Adrenal gland (tissue), 12 donors: Measurements from ENCODE around the gene PGPEP1. TPM values are rescaled to one million over a fixed set of nuclear protein-coding genes. Genes with fewer than 3 reads are reported as not detected.

Experiments used
- DNase-seq, 7 donors: peaks; one replicate each; pipeline ENCODE4 v3.0.0-alpha.2; 2019 to 2020
- H3K27ac ChIP-seq, 5 donors: fragments of 200-600 bp; sonication (generic) in 4 of 5; 1 replicate in 3 of 5; 2 replicates in 2 of 5; pipeline versions ENCODE4 v1.5.1 to v1.8.0; 2016 to 2020; ENCODE audit warnings: mild to moderate bottlenecking in 1 of 5
- H3K27me3 ChIP-seq: fragments of 200-600 bp; 2 replicates; pipeline ENCODE4 v1.8.0; 2021
- H3K36me3 ChIP-seq, 2 donors: fragments of 200-600 bp; replicated peaks in 1 of 2; 1 replicate in 1 of 2; 2 replicates in 1 of 2; pipeline versions ENCODE4 v1.5.1 to v1.8.0; 2018 to 2022
- H3K4me1 ChIP-seq, 2 donors: fragments of 200-600 bp; replicated peaks in 1 of 2; 1 replicate in 1 of 2; 2 replicates in 1 of 2; pipeline versions ENCODE4 v1.5.1 to v1.8.0; 2018 to 2021
- H3K4me3 ChIP-seq, 4 donors: fragments of 200-600 bp; sonication (generic) in 3 of 4; one replicate each; pipeline ENCODE4 v1.5.1; 2016 to 2018
- H3K9me3 ChIP-seq, 3 donors: fragments of 200-600 bp; sonication (generic) in 1 of 3; replicated peaks in 1 of 3; 1 replicate in 2 of 3; 2 replicates in 1 of 3; pipeline versions ENCODE4 v1.5.1 to v1.8.0; 2016 to 2021
- CTCF ChIP-seq, 6 experiments: fragments of 450-650 bp in 4 of 6; fragments of 200-600 bp in 2 of 6; sonication (generic) in 1 of 6; IDR thresholded peaks; 1 replicate in 5 of 6; 2 replicates in 1 of 6; pipeline versions ENCODE4 v1.5.1 to v1.8.0; 2016 to 2021; ENCODE audit warnings: antibody characterized with exemption in 6 of 6, mild to moderate bottlenecking in 2 of 6, moderate library complexity in 1 of 6
- POLR2A ChIP-seq, 2 donors: fragments of 450-650 bp; IDR thresholded peaks; one replicate each; pipeline ENCODE4 v1.6.1; 2017; ENCODE audit warnings: antibody characterized with exemption in 2 of 2, mild to moderate bottlenecking in 2 of 2, moderate library complexity in 1 of 2
- WGBS, 4 donors: extraction: QIAGEN DNeasy Blood & Tissue Kit in 2 of 4; methylation state at CpG; one replicate each; pipeline versions ENCODE4 v1.1.5 to v1.1.7; 2013 to 2017; 5-methylcytosine and 5-hydroxymethylcytosine counted together
- intact Hi-C, 2 donors: fragments of 100-400 bp; cut with DNase I; formaldehyde crosslinking; loops; one replicate each; pipeline versions ENCODE4 v1.14.1 to v1.15.0; 2022 to 2023
- polyA plus RNA-seq, 3 donors: library from polyadenylated mRNA; stranded (reverse); fragments of 200-250 nt in 2 of 3; fragments of 350-450 nt in 1 of 3; fragmentation: Illumina TruSeq in 1 of 3; extraction: RNeasy Lipid Tissue Mini Kit (QIAGEN cat#74804) in 1 of 3; gene quantifications; one replicate each; pipeline ENCODE4 v1.2.3, GENCODE V29; 2013 to 2014
- total RNA-seq, 9 donors: library from RNA; depleted of rRNA in 4 of 9; stranded (reverse); fragments of >200 nt in 4 of 9; fragments of 120-200 nt in 1 of 9; fragmentation: NEBNext Ultra II Directional in 1 of 9; extraction: Animal tissue kit (Norgen Biotek cat#: 25700) in 1 of 9; gene quantifications; one replicate each; pipeline versions ENCODE4 v1.1.0 to v1.2.4, GENCODE V29; 2013 to 2023
- donor health status: healthy with polysubstance abuse.
- donor health status: Bipolar disorder and iron deficiency.
- donor health status: DM: yes; HTN: yes; CAD: no.
- donor health status: DM: no; HTN: no; CAD: no.
- donor health status: DM: no; HTN: no; CAD: no.
- donor health status: DM: yes; HTN: yes; CAD: no.

The PGPEP1 gene
- total and polyA plus RNA-seq, 12 donors, result 19.0 to 89.2 (median 44.0) TPM

- 3 to 8% (median 4%) methylated on average over 5 to 15 of the region's 15 CpGs for WGBS, 4 donors
- H3K27ac ChIP-seq, result peak overlapping the region; percentile 85 to 97 (median 94)
- H3K27me3 ChIP-seq, result no peaks in the 10 kb centered on the region
- no peak overlapping the region for H3K4me3 ChIP-seq
- no peaks in the 10 kb centered on the region for H3K9me3 ChIP-seq
- peaks cover 0 to 31% of the 10 kb centered on the region in 2 donors for H3K36me3 ChIP-seq
- DNase-seq, result peak; percentile 90 to 96 (median 94)
- H3K4me1 ChIP-seq, result peaks cover 21 to 23% of the 10 kb centered on the region in 2 donors
- TF ChIP-seq POLR2A (IDR thresholded peaks at IDR 0.05) (peak in 1 of 2 donors; percentile 59), CTCF (IDR thresholded peaks at IDR 0.05) (no peak)
- intact Hi-C loops, result no loop called here
Observed at GRCh38 chr19:18364826-18365528, 24.6 kb downstream of the PGPEP1 start.

GRCh38 chr19:18366021-18366435, 25.6 kb downstream of the PGPEP1 start:
- H3K9me3 ChIP-seq, result no peaks in the 10 kb centered on the region
- no peak for DNase-seq
- intact Hi-C loops, result no loop called here
- peaks cover 0 to 22% of the 10 kb centered on the region in 2 donors for H3K36me3 ChIP-seq
- H3K27me3 ChIP-seq, result no peaks in the 10 kb centered on the region
- peak overlapping the region in 4 of 5 donors; percentile 90 to 97 (median 95) for H3K27ac ChIP-seq
- WGBS, 4 donors, result 73 to 82% (median 78%) methylated on average over 2 of the region's 2 CpGs
- no peak overlapping the region for H3K4me3 ChIP-seq
- peaks cover 21 to 23% of the 10 kb centered on the region in 2 donors for H3K4me1 ChIP-seq
- TF ChIP-seq CTCF (IDR thresholded peaks at IDR 0.05) (no peak), POLR2A (IDR thresholded peaks at IDR 0.05) (no peak)

GRCh38 chr19:18368504-18369222, 28.3 kb downstream of the PGPEP1 start:
- DNase-seq, result no peak
- Histone ChIP-seq H3K36me3 (peaks cover 0 to 3% of the 10 kb centered on the region in 2 donors), H3K9me3 (no peaks in the 10 kb centered on the region), H3K27ac (peak overlapping the region in 1 of 5 donors; percentile 14), H3K27me3 (no peaks in the 10 kb centered on the region), H3K4me3 (no peak overlapping the region), H3K4me1 (peaks cover 19 to 22% of the 10 kb centered on the region in 2 donors)
- intact Hi-C loops, result no loop called here
- TF ChIP-seq CTCF (IDR thresholded peaks at IDR 0.05) (no peak), POLR2A (IDR thresholded peaks at IDR 0.05) (no peak)
- 73 to 89% (median 87%) methylated on average over 6 to 15 of the region's 15 CpGs for WGBS, 4 donors

GRCh38 chr19:18373407-18373891, 33.1 kb downstream of the PGPEP1 start:
- H3K4me3 ChIP-seq, result no peak overlapping the region
- WGBS, 4 donors, result 61 to 67% (median 65%) methylated on average over 4 of the region's 4 CpGs
- H3K9me3 ChIP-seq, result no peaks in the 10 kb centered on the region
- no peaks in the 10 kb centered on the region for H3K27me3 ChIP-seq
- intact Hi-C loops, result no loop called here
- no peak for TF ChIP-seq POLR2A (IDR thresholded peaks at IDR 0.05)
- TF ChIP-seq CTCF (IDR thresholded peaks at IDR 0.05), result no peak
- no peak for DNase-seq
- H3K27ac ChIP-seq, result peak overlapping the region; percentile 50 to 95 (median 88)
- peaks cover 13 to 25% of the 10 kb centered on the region in 2 donors for H3K4me1 ChIP-seq
- no peaks in the 10 kb centered on the region for H3K36me3 ChIP-seq
